GM23338 (cell line): Measurements from ENCODE around the gene LAMB3.

ENCODE experiments used
- CREB1 ChIP-seq: fragments of 250-450 bp; sonication (Bioruptor Pico); IDR thresholded peaks from 2 replicates; pipeline ENCODE4 v1.5.0; 2020; ENCODE audit warnings: low read depth, mild to moderate bottlenecking, moderate library complexity
- EZH2phosphoT487 ChIP-seq: fragments of 200-600 bp; sonication (generic); IDR thresholded peaks from one replicate; pipeline ENCODE4 v1.8.1; 2018; ENCODE audit warnings: antibody characterized with exemption; ENCODE audit not compliant: unreplicated experiment
- TF ChIP-seq, protein P1 (sequence below), 2 experiments: fragments of 200-600 bp in 1 of 2; sonication (generic) in 1 of 2; conservative IDR thresholded peaks; 2 replicates each; pipeline versions ENCODE4 v1.5.1 to v1.6.1; 2016 to 2017; ENCODE audit warnings: antibody characterized with exemption in 2 of 2, low read depth in 2 of 2, mild to moderate bottlenecking in 2 of 2, moderate library complexity in 1 of 2

GRCh38 chr1:209607795-209608178 lies 44.4 kb downstream of the LAMB3 start:
- TF ChIP-seq, protein P1, sequence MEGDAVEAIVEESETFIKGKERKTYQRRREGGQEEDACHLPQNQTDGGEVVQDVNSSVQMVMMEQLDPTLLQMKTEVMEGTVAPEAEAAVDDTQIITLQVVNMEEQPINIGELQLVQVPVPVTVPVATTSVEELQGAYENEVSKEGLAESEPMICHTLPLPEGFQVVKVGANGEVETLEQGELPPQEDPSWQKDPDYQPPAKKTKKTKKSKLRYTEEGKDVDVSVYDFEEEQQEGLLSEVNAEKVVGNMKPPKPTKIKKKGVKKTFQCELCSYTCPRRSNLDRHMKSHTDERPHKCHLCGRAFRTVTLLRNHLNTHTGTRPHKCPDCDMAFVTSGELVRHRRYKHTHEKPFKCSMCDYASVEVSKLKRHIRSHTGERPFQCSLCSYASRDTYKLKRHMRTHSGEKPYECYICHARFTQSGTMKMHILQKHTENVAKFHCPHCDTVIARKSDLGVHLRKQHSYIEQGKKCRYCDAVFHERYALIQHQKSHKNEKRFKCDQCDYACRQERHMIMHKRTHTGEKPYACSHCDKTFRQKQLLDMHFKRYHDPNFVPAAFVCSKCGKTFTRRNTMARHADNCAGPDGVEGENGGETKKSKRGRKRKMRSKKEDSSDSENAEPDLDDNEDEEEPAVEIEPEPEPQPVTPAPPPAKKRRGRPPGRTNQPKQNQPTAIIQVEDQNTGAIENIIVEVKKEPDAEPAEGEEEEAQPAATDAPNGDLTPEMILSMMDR (conservative IDR thresholded peaks at IDR 0.05; ENCODE audit: low read depth in 2 of 2) = no peak
- TF ChIP-seq EZH2phosphoT487 = no peak
- TF ChIP-seq CREB1 (CRISPR knock-in tag) = no peak
